Esophagus muscularis mucosa (tissue), 4 donors: ENCODE results near the gene SPOCD1. TPM values are rescaled to one million over a fixed set of nuclear protein-coding genes. Genes with fewer than 3 reads are reported as not detected.

ENCODE experiments used
- DNase-seq: peaks from one replicate; pipeline ENCODE4 v3.0.0-alpha.2; 2017; ENCODE audit errors: extremely low spot score
- H3K27ac ChIP-seq, 4 donors: fragments of 200-600 bp; sonication (generic); replicated peaks in 1 of 4; 1 replicate in 3 of 4; 2 replicates in 1 of 4; pipeline ENCODE4 v1.5.1; 2016 to 2019; ENCODE audit warnings: mild to moderate bottlenecking in 1 of 4
- H3K27me3 ChIP-seq, 4 donors: fragments of 200-600 bp; sonication (generic); one replicate each; pipeline versions ENCODE4 v1.5.1 to v1.6.0; 2016 to 2019
- H3K36me3 ChIP-seq, 4 donors: fragments of 200-600 bp; sonication (generic); one replicate each; pipeline ENCODE4 v1.5.1; 2016 to 2019
- H3K4me1 ChIP-seq, 4 donors: fragments of 200-600 bp; sonication (generic); one replicate each; pipeline ENCODE4 v1.5.1; 2016 to 2019
- H3K4me3 ChIP-seq, 4 donors: fragments of 200-600 bp; sonication (generic); 1 replicate in 2 of 4; 2 replicates in 2 of 4; pipeline ENCODE4 v1.5.1; 2016 to 2019; ENCODE audit warnings: mild to moderate bottlenecking in 4 of 4, moderate library complexity in 1 of 4
- H3K9me3 ChIP-seq, 4 donors: fragments of 200-600 bp; sonication (generic); 1 replicate in 3 of 4; 2 replicates in 1 of 4; pipeline ENCODE4 v1.5.1; 2016 to 2019
- EP300 ChIP-seq: sonication (generic); formaldehyde crosslinking; IDR thresholded peaks from one replicate; pipeline ENCODE4 v1.6.1; 2017; ENCODE audit warnings: antibody characterized with exemption
- POLR2A ChIP-seq: fragments of 450-650 bp; IDR thresholded peaks from one replicate; pipeline ENCODE4 v1.6.1; 2017; ENCODE audit warnings: antibody characterized with exemption, moderate library complexity, mild to moderate bottlenecking, low read depth
- POLR2AphosphoS5 ChIP-seq, 2 donors: sonication (generic); formaldehyde crosslinking; IDR thresholded peaks; one replicate each; pipeline ENCODE4 v1.6.1; 2017; ENCODE audit warnings: antibody characterized with exemption in 2 of 2
- WGBS: methylation state at CpG from one replicate; pipeline ENCODE4 v1.1.5; 2018; 5-methylcytosine and 5-hydroxymethylcytosine counted together
- intact Hi-C: fragments of 100-400 bp; cut with DNase I; formaldehyde crosslinking; loops from one replicate; pipeline ENCODE4 v1.15.1; 2023
- total RNA-seq, 4 donors: library from RNA; depleted of rRNA; stranded (reverse); fragments of >200 nt; gene quantifications; one replicate each; pipeline versions ENCODE4 v1.1.0 to v1.2.1, GENCODE V29; 2016
- TF ChIP-seq, protein P1 (sequence below), 3 experiments: fragments of 200-600 bp in 2 of 3; fragments of 450-650 bp in 1 of 3; sonication (generic) in 2 of 3; IDR thresholded peaks; one replicate each; pipeline ENCODE4 v1.5.1; 2017 to 2019; ENCODE audit warnings: antibody characterized with exemption in 3 of 3, mild to moderate bottlenecking in 2 of 3, moderate library complexity in 1 of 3

SPOCD1 gene
- total RNA-seq, 4 donors from 2014 or later = 0.17 to 0.19 (median 0.17) TPM; not detected in 1

DNA sequence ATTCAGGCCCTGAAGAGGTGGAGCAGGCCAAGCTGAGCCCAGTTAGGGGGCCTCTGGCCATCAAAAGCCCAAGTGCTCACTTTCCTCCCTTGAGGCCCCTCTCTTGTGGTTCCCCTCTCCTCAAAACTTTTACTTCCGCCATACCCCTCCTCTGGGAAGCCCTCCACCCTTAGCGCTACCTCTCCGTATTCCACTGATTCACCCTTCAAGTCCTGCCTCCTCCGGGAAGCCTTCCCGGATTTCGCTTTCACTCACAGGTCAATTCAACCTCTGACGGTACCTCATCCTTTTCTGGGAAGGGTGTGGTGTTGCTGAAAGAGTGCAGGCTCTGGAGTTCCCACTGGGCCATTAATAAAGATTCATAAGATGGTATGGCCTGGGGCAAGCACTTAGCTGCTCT, 19.1 kb downstream of the SPOCD1 start:
- intact Hi-C loops = no loop called here
- no peaks in the 10 kb centered on the region for H3K36me3 ChIP-seq
- peaks cover 0 to 7% (median 0%) of the 10 kb centered on the region in 4 donors for H3K4me1 ChIP-seq
- no peak overlapping the region for H3K4me3 ChIP-seq
- no peak for DNase-seq
- TF ChIP-seq POLR2AphosphoS5 (IDR thresholded peaks at IDR 0.05) = no peak
- no peak for TF ChIP-seq EP300
- TF ChIP-seq POLR2A = no peak
- TF ChIP-seq, protein P1, sequence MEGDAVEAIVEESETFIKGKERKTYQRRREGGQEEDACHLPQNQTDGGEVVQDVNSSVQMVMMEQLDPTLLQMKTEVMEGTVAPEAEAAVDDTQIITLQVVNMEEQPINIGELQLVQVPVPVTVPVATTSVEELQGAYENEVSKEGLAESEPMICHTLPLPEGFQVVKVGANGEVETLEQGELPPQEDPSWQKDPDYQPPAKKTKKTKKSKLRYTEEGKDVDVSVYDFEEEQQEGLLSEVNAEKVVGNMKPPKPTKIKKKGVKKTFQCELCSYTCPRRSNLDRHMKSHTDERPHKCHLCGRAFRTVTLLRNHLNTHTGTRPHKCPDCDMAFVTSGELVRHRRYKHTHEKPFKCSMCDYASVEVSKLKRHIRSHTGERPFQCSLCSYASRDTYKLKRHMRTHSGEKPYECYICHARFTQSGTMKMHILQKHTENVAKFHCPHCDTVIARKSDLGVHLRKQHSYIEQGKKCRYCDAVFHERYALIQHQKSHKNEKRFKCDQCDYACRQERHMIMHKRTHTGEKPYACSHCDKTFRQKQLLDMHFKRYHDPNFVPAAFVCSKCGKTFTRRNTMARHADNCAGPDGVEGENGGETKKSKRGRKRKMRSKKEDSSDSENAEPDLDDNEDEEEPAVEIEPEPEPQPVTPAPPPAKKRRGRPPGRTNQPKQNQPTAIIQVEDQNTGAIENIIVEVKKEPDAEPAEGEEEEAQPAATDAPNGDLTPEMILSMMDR (IDR thresholded peaks at IDR 0.05) = no peak
- H3K27ac ChIP-seq = no peak overlapping the region
- peaks cover 0 to 48% (median 0%) of the 10 kb centered on the region in 4 donors for H3K27me3 ChIP-seq
- no peaks in the 10 kb centered on the region for H3K9me3 ChIP-seq
- WGBS = 92% methylated on average over 7 of the region's 7 CpGs

DNA sequence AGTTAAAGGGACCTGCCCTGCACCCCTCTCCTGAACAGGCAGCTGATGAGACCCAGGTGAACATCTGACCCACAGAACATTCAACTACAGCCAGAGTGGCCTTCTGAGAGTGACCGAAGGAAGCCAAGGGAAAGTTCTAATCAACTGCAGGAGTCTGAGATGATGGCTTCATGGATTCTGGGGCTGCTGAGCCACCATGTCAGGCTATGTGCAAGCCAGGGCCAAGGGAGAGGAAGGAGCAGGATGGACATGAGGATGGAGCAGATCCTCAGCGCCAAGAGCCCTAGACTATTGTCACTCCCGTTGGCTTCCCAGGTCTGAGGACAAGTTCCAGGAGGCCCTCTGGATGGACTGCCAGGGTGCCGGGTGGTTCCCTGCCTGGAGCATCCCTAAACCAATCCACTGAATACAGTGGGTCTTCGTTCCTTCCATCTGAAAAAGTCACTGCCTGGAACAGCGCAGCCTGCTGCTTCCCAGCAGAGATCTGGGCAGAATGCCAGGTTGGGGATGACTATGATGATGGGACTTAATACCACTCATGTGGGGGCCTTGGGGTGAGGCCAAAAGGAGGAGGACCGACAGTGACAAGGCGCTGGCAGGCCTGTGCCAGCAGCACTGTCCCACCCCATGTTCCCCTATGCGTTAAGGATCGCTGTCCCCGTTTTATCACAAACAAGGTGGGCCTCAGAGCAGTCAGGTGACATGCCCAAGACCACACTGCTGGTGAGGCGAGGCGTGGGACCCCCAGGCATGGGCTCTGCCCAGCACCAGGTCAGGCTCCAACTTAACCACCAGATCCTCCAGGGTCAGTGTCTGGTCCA, 19.8 kb downstream of the SPOCD1 start:
- TF ChIP-seq POLR2A = no peak
- TF ChIP-seq EP300 = no peak
- TF ChIP-seq, protein P1 (IDR thresholded peaks at IDR 0.05) = no peak
- no peak for TF ChIP-seq POLR2AphosphoS5 (IDR thresholded peaks at IDR 0.05)
- no peak overlapping the region for H3K4me3 ChIP-seq
- DNase-seq = no peak
- intact Hi-C loops = no loop called here
- 76% methylated on average over 12 of the region's 13 CpGs for WGBS
- peaks cover 0 to 48% (median 0%) of the 10 kb centered on the region in 4 donors for H3K27me3 ChIP-seq
- H3K27ac ChIP-seq = no peak overlapping the region
- no peaks in the 10 kb centered on the region for H3K36me3 ChIP-seq
- no peaks in the 10 kb centered on the region for H3K9me3 ChIP-seq
- H3K4me1 ChIP-seq = peaks cover 0 to 7% (median 0%) of the 10 kb centered on the region in 4 donors

DNA sequence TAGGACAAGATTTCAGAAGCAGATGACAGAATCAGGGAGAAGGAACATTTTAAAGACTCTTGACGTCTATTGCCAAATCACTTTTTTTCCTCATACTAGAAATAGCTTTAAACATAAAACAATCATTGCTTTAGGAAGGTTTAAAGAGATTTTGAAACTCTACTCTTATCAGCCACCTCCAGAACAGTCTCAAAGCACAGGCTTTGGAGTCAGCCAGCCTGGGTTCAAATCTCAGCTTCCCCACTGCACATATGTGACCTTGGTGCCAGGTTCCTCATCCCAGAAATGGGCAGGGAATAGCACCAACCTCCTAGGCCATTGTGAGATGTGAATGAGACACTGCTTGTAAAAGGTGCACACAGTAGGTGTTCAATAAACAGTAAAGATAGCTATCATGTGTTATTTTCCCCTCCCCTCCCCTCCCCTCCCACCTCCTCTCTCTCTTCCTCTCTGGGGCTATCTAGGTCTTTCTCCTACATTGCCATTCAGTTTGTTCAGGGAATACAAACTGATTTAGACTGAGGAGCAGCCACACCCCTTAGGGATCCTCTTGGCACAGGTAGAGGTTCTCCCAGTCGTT, 20.6 kb downstream of the SPOCD1 start:
- Histone ChIP-seq H3K27ac (no peak overlapping the region), H3K36me3 (no peaks in the 10 kb centered on the region), H3K4me3 (no peak overlapping the region), H3K27me3 (peaks cover 0 to 48% (median 0%) of the 10 kb centered on the region in 4 donors), H3K9me3 (no peaks in the 10 kb centered on the region), H3K4me1 (peaks cover 0 to 7% (median 0%) of the 10 kb centered on the region in 4 donors)
- WGBS = 61% methylated on average over 2 of the region's 2 CpGs
- no peak for DNase-seq
- intact Hi-C loops = no loop called here
- no peak for TF ChIP-seq POLR2AphosphoS5 (IDR thresholded peaks at IDR 0.05)
- no peak for TF ChIP-seq EP300
- no peak for TF ChIP-seq POLR2A
- TF ChIP-seq, protein P1 (IDR thresholded peaks at IDR 0.05) = no peak

DNA sequence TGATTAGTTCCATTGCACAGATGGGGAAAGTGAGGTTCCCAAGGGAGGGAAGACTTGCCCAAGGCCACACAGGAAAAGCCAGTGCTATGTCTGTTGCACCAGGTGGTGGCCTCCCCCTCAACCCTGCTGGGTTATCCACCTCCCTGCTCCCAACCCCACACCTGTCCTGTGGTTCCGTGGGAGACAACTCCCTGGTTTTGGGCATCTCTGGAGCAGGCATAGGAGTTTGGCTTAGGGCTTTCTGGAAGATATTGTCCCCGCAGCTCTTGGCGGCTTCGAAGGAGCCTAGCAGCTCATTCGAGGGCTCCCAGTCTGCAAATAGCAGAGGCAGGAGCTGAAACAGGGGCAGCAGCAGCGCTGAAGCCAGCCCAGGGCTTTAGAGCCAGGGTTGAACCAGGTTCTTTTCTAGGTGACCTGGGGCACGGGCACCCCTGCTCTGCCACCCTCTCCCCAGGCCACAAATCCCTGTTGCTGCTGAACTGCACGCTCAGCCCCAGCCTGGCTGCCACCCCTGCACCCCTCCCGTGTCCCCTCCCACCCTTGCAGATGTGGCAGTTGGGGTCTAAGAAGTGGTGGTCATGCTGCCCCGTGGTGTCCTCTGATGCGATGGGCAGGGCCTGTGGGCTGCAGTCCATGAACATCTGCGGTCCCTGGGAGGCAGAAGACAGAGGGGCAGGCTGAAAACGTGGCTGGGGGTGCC, 22.1 kb downstream of the SPOCD1 start:
- H3K27ac ChIP-seq = no peak overlapping the region
- peaks cover 4 to 15% (median 10%) of the 10 kb centered on the region in 4 donors for H3K4me1 ChIP-seq
- DNase-seq = no peak
- peaks cover 0 to 38% (median 0%) of the 10 kb centered on the region in 4 donors for H3K27me3 ChIP-seq
- no peak for TF ChIP-seq EP300
- no peak for TF ChIP-seq POLR2AphosphoS5 (IDR thresholded peaks at IDR 0.05)
- TF ChIP-seq, protein P1 (IDR thresholded peaks at IDR 0.05) = no peak
- no peak for TF ChIP-seq POLR2A
- WGBS = 86% methylated on average over 7 of the region's 13 CpGs
- no peaks in the 10 kb centered on the region for H3K36me3 ChIP-seq
- no peaks in the 10 kb centered on the region for H3K9me3 ChIP-seq
- intact Hi-C loops = no loop called here
- H3K4me3 ChIP-seq = no peak overlapping the region
